Thymus (tissue), 11 donors: ENCODE data around the gene ANKRD55. TPM values are rescaled to one million over a fixed set of nuclear protein-coding genes. Genes with fewer than 3 reads are reported as not detected.

Experiments
- DNase-seq, 9 donors: peaks; one replicate each; pipeline ENCODE4 v3.0.0-alpha.2; 2013; ENCODE audit warnings: low spot score in 9 of 9, low read depth in 6 of 9, missing footprints in 1 of 9
- H3K27ac ChIP-seq, 2 donors: one replicate each; pipeline ENCODE4 v1.5.1; 2013; ENCODE audit warnings: control low read depth in 1 of 2, low read depth in 1 of 2, low read length in 1 of 2, mild to moderate bottlenecking in 1 of 2, moderate library complexity in 1 of 2
- H3K27me3 ChIP-seq, 2 donors: one replicate each; pipeline ENCODE4 v1.5.1; 2013; ENCODE audit warnings: low read length in 1 of 2; ENCODE audit not compliant: control insufficient read depth in 2 of 2, insufficient read depth in 1 of 2
- H3K36me3 ChIP-seq, 2 donors: one replicate each; pipeline ENCODE4 v1.5.1; 2013; ENCODE audit warnings: low read length in 1 of 2, mild to moderate bottlenecking in 1 of 2, moderate library complexity in 1 of 2; ENCODE audit not compliant: control insufficient read depth in 2 of 2, insufficient read depth in 2 of 2
- H3K4me1 ChIP-seq, 2 donors: one replicate each; pipeline ENCODE4 v1.5.1; 2013; ENCODE audit warnings: low read length in 2 of 2; ENCODE audit not compliant: control insufficient read depth in 2 of 2, insufficient read depth in 2 of 2
- H3K4me3 ChIP-seq, 2 donors: one replicate each; pipeline ENCODE4 v1.5.1; 2013; ENCODE audit warnings: low read length in 2 of 2, control low read depth in 1 of 2, mild to moderate bottlenecking in 1 of 2
- H3K9me3 ChIP-seq, 2 donors: one replicate each; pipeline ENCODE4 v1.5.1; 2013; ENCODE audit warnings: low read length in 1 of 2, mild to moderate bottlenecking in 1 of 2; ENCODE audit not compliant: control insufficient read depth in 2 of 2, insufficient read depth in 1 of 2
- WGBS: extraction: QIAGEN DNeasy Blood & Tissue Kit; methylation state at CpG from one replicate; pipeline ENCODE4 v1.1.7; 2013; 5-methylcytosine and 5-hydroxymethylcytosine counted together
- polyA plus RNA-seq: library from polyadenylated mRNA; stranded (reverse); fragments of 200-250 nt; gene quantifications from one replicate; pipeline ENCODE4 v1.2.3, GENCODE V29; 2013
- total RNA-seq: library from RNA; stranded (reverse); fragments of 120-200 nt; gene quantifications from one replicate; pipeline ENCODE4 v1.2.4, GENCODE V29; 2013
- donor health status: healthy.

The ANKRD55 gene
- total and polyA plus RNA-seq, 2 donors, result 3.5 to 6.7 TPM

DNA sequence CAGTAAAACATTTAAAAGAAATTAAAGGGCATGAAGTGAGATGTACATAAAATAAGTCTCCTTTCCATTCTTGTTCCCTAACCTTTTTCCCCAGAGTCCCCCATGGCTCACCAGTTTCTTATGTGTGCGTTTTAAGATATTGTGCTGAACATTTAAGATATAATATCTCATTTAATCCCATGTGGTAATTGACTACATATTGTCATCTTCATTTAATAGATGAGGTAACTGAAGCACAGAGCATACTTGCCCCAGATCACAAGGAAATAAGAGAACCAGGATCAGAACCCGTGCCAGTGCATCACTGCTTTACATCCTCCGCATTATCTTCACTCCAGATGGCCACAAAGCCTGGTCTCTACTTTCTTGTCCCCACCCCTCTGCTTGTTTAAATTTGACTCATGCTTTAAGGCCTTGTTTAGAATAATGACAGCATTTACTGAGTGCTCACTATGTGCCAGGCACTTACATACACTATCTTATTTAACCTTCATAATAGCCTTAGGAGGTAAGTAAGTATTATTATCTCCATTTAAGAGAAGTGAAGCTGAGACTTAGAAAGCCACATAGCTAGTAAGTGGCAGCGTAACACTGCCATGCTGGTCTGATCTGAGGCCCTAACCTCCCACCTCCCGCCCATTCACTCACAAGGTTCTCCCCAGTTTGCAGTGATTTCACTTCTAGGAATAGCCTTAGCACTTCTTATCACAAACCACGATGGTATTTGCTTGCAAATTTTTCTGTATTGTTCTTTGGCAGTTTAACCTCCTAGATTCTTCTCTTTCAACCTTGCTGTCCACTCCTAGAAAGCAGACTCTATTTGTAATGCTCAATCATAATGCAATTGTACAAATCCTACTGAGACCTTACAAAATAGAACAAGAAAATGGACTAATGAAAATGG, 160.0 kb downstream of the ANKRD55 start:
- 89% methylated on average over 6 of the region's 6 CpGs for WGBS
- H3K27me3 ChIP-seq, result no peaks in the 10 kb centered on the region
- H3K4me1 ChIP-seq, result peaks cover 2 to 25% of the 10 kb centered on the region in 2 donors
- no peak for DNase-seq
- H3K9me3 ChIP-seq, result no peaks in the 10 kb centered on the region
- H3K36me3 ChIP-seq, result no peaks in the 10 kb centered on the region
- no peak overlapping the region for H3K4me3 ChIP-seq
- H3K27ac ChIP-seq, result no peak overlapping the region

DNA sequence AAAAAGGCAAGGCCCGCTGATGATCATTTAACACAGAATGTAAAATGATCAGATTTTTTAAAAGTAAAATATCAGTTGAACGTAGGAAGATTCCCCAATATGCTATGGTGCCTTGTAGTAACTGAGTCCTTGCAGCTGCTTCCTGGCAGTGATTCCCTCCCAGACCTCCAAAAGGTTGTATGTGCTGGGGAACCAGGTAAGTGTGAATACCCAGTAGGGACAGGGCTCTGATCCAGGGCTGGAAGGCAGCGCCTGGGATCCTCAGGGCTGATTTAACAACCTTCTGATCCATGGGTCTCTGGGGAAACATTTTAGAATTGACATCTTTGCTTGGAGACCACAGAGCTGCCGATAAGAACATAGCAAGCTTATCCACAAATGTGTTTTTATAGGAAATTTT, 161.7 kb downstream of the ANKRD55 start:
- peak overlapping the region; percentile 77 to 87 for H3K27ac ChIP-seq
- H3K4me1 ChIP-seq, result peaks cover 2 to 25% of the 10 kb centered on the region in 2 donors
- H3K27me3 ChIP-seq, result no peaks in the 10 kb centered on the region
- no peak for DNase-seq
- 33% methylated on average over 4 of the region's 4 CpGs for WGBS
- H3K9me3 ChIP-seq, result no peaks in the 10 kb centered on the region
- no peak overlapping the region for H3K4me3 ChIP-seq
- no peaks in the 10 kb centered on the region for H3K36me3 ChIP-seq

DNA sequence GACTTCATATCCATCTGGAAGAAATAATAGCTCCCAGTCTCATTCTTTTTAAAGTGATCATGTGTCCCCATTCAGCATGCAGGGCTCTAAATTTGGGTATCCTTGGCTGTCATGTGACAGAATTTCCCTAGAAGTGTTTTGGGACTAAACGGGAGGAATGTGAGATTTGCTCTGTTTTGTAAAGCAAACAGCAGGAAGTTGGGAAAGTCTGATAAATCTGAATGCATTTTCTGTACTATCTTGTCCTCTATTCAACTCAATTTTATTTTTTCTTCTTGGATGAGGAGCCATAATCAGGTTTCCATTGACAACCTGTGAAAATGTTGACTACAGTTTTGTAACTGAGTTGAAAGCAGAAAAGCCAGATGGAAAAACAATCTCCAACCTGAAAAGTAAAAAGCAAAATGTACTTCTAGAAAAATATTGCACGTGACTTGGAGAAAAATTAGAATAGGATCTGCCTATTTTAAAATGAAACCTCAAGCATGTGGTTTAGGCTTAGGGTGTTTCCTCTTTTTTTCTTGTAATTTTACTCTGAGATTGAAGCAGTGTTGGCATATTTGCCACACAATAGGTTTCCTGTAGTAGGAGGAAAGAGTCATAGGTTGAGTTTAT, 162.2 kb downstream of the ANKRD55 start:
- no peaks in the 10 kb centered on the region for H3K27me3 ChIP-seq
- H3K4me3 ChIP-seq, result no peak overlapping the region
- peaks cover 2 to 25% of the 10 kb centered on the region in 2 donors for H3K4me1 ChIP-seq
- 5% methylated on average over 2 of the region's 2 CpGs for WGBS
- H3K27ac ChIP-seq, result peak overlapping the region in 1 of 2 donors; percentile 77
- H3K9me3 ChIP-seq, result no peaks in the 10 kb centered on the region
- peak in 2 of 9 donors; percentile 54 to 66 for DNase-seq
- H3K36me3 ChIP-seq, result no peaks in the 10 kb centered on the region

DNA sequence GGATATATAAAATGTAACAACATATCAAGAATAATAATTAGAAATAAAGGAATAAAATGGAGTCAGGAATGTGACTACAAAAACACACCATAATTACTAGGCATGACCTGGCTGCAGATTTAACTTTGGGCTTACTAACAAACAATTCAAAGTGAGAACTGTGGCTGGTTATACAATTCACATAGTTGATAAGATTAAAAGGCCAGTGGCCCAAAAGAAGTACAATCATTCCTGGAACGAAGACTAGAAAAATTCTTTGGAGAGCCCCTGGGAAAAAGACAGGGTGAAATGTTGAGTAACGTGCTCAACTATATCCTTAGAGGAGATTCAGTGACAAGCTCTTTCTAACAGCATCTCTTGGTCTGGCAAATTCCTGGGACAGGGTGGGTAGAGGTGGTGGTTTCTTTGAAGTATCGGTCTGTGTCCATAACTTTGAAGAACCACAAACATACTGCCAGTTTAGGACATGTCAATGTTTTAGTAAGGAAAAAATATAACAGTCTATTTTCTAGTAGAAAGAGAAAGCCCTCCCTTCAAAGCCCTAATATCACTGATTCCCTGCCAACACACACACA, 163.4 kb downstream of the ANKRD55 start:
- no peak for DNase-seq
- no peaks in the 10 kb centered on the region for H3K9me3 ChIP-seq
- no peak overlapping the region for H3K4me3 ChIP-seq
- H3K36me3 ChIP-seq, result no peaks in the 10 kb centered on the region
- H3K27ac ChIP-seq, result no peak overlapping the region
- 89% methylated on average over 3 of the region's 3 CpGs for WGBS
- no peaks in the 10 kb centered on the region for H3K27me3 ChIP-seq
- peaks cover 2 to 25% of the 10 kb centered on the region in 2 donors for H3K4me1 ChIP-seq

DNA sequence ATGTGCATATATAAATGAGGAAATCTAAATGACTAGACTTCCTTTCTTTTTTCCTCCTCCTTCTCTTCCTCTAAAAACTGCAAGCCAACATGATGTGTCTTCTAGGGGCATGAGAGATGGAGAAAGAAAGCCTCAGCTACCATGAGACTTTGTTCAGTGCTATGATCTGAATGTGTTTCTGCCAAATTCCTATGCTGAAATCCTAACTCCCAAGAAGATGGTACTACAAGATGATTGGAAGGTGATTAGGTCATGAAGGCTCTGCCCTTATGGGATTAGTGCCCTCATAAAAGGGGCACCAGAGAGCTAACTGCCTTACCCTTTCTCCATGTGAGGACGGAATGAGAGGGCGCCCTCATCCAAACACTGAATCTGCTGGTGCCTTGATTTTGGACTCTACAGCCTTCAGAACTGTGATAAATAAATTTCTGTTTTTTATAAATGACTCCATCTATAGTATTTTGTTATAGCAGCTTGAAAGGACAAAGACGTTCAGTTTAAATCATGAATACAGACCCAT, 166.1 kb downstream of the ANKRD55 start:
- over 99% methylated on average over 3 of the region's 3 CpGs for WGBS
- Histone ChIP-seq H3K27me3 (no peaks in the 10 kb centered on the region), H3K9me3 (no peaks in the 10 kb centered on the region), H3K4me3 (no peak overlapping the region), H3K27ac (no peak overlapping the region), H3K36me3 (no peaks in the 10 kb centered on the region), H3K4me1 (peaks cover 2 to 22% of the 10 kb centered on the region in 2 donors)
- DNase-seq, result no peak

DNA sequence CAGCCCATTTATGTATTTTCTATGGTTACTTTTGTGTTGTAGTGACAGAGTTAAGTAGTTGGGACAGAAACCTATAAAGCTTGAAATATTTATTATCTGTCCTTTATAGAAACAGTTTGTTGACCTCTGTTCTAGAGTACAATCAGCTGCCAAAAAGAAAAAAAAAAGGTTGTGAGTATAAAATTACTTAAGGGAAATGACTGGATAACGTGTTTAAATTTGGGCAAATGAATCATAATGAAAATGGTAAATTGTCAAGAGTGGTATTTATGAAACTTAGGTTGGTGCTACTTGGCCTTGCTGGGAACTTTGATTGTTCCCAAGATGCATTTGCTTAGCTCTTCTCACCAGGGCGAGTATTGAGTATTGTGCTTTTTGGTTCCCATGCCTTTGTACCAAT, 168.1 kb downstream of the ANKRD55 start:
- no peaks in the 10 kb centered on the region for H3K36me3 ChIP-seq
- H3K27me3 ChIP-seq, result no peaks in the 10 kb centered on the region
- no peak overlapping the region for H3K4me3 ChIP-seq
- H3K27ac ChIP-seq, result no peak overlapping the region
- DNase-seq, result no peak
- H3K4me1 ChIP-seq, result peaks cover 2 to 22% of the 10 kb centered on the region in 2 donors
- 89% methylated on average over 2 of the region's 2 CpGs for WGBS
- H3K9me3 ChIP-seq, result no peaks in the 10 kb centered on the region

DNA sequence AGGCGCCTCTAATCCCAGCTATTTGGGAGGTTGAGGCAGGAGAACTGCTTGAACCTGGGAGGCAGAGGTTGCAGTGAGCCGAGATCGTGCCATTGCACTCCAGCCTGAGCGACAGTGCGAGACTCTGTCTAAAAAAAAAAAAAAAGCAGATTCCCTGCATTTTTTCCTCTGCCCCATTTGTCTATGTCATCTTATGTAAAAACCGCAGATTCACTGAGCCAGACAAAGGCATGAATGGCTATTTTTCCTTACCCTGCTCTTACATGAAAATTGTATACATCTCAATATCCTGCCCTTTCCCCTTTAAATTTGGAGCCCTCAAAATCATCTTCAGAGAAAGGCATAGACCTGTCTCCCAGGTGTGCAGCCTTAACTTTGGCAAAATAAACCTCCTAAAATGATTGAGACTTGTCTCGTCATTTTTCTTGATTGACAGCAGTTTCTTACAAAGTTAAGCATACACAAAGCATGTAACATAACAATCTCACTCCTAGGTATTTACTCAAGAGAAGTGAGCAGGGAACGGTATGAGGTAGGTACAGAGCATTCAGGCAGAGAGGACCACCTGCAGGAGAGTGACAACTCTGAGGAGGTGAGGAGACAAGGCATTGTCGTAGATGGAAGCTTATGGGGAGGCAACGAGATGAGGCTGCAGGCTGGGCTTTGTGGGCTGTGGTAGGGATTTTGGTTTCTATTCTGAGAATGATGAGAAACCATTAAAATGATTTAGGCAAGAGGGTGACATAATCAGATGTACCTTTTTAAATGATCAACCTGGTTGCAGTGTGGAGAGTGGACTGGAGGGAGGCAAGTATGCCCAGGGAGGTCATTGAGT, 172.6 kb downstream of the ANKRD55 start:
- 70% methylated on average over 10 of the region's 10 CpGs for WGBS
- H3K4me3 ChIP-seq, result no peak overlapping the region
- H3K27ac ChIP-seq, result peak overlapping the region; percentile 10 to 37
- H3K4me1 ChIP-seq, result peaks cover 10 to 42% of the 10 kb centered on the region in 2 donors
- peak in 1 of 9 donors; percentile 46 for DNase-seq
- H3K27me3 ChIP-seq, result no peaks in the 10 kb centered on the region
- no peaks in the 10 kb centered on the region for H3K9me3 ChIP-seq
- H3K36me3 ChIP-seq, result no peaks in the 10 kb centered on the region

DNA sequence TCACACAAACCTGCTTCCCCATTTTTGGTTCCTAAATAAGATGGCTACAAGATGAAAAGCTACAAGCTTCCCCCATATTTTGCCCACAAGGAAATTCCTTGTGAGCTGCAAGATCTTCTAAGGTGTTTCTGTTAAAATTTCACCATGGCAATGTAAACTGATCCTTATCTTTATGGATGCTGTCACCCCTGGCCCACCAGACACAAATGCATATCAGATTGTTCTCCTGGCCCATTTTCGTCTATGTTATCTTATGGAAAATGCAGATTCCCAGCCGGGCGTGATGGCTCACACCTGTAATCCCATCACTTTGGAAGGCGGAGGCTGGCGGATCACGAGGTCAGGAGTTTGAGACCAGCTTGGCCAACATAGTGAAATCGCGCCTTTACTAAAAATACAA, 173.3 kb downstream of the ANKRD55 start:
- peaks cover 10 to 45% of the 10 kb centered on the region in 2 donors for H3K4me1 ChIP-seq
- WGBS, result 93% methylated on average over 8 of the region's 8 CpGs
- H3K36me3 ChIP-seq, result no peaks in the 10 kb centered on the region
- DNase-seq, result no peak
- peak overlapping the region in 1 of 2 donors; percentile 42 for H3K27ac ChIP-seq
- no peak overlapping the region for H3K4me3 ChIP-seq
- H3K27me3 ChIP-seq, result no peaks in the 10 kb centered on the region
- no peaks in the 10 kb centered on the region for H3K9me3 ChIP-seq
